ENCODE measurements around the gene ACP7.

DNA sequence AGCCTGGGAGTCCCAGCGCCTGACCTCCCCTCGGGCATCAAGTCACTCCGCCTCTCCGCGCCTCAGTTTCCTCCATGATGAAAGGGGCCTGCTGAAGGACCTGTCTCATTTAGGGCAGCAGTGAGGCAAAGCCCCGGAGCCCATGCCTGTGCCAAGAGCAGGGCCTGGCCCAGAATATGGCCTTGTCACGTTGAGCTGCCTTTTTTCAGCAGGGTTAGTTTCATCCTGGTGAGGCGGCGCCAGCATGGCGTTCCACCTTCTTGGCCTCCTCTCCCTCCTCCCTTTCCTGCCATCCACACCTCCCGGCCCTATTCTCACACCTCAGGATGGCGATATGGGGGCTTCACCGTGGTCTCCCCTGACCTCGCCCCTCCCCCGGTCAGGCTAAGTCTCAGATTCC, 71.6 kb downstream of the ACP7 start:
- TF ChIP-seq POLR2AphosphoS5 (IDR thresholded peaks at IDR 0.05; ENCODE audit: low read depth, low read length): no peak
- TF ChIP-seq, protein P1, sequence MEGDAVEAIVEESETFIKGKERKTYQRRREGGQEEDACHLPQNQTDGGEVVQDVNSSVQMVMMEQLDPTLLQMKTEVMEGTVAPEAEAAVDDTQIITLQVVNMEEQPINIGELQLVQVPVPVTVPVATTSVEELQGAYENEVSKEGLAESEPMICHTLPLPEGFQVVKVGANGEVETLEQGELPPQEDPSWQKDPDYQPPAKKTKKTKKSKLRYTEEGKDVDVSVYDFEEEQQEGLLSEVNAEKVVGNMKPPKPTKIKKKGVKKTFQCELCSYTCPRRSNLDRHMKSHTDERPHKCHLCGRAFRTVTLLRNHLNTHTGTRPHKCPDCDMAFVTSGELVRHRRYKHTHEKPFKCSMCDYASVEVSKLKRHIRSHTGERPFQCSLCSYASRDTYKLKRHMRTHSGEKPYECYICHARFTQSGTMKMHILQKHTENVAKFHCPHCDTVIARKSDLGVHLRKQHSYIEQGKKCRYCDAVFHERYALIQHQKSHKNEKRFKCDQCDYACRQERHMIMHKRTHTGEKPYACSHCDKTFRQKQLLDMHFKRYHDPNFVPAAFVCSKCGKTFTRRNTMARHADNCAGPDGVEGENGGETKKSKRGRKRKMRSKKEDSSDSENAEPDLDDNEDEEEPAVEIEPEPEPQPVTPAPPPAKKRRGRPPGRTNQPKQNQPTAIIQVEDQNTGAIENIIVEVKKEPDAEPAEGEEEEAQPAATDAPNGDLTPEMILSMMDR (IDR thresholded peaks at IDR 0.05): no peak
